T47D (cell line): ENCODE results near the gene KIF17.
A peak's percentile ranks its signal among the peaks of the same experiment; 100 is the strongest.
"Not testable (repeated sequence)": the region's sequence is repeated elsewhere in the genome, so short reads cannot be mapped to it uniquely, and the experiment has no call there.

ENCODE experiments used
- DNase-seq, 2 experiments: peaks; one replicate each; pipeline versions ENCODE4 v3.0.0 to v3.0.0-alpha.2; 2011 to 2012; ENCODE audit warnings: low read depth in 1 of 2, low spot score in 1 of 2
- JUND ChIP-seq: IDR thresholded peaks from 2 replicates; pipeline ENCODE4 v1.6.1; 2012; ENCODE audit warnings: low read depth
- in situ Hi-C: cut with HindIII; loops from 2 replicates; pipeline ENCODE4 v1.10.0; 2016; ENCODE audit warnings: low sequenced_read_pairs, low pct_unique_long_range_greater_than_20kb

Gene KIF17

DNA sequence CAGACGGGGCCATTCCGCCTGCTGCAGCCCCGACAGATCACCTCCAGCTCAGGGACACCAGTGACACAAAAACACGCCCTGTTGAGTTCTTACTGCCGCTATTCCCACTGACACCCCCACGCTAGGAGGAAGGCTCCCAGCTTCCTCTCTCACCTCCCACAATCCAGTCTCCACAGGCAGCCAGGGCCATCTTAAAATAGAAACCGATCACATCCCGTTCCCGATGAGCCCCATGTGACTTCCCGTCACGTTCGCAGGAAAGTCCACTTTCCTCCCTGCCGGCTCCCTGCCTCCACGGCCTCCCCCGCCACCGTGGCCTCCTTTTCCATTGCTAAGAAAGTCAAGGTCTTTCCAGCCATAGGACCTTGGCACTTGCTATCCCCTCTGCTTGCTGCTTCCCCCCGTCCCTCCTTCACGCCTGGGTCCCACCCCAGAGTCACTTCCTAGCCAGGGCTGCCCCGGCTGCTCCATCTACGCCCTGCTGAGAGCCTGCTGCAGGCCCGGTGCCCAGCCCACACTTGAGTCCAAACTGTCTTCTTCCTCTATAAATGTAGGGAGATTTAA is 32.6 kb downstream of the KIF17 start:
- no peak for TF ChIP-seq JUND
- in situ Hi-C loops: no loop called here
- no peak for DNase-seq

DNA sequence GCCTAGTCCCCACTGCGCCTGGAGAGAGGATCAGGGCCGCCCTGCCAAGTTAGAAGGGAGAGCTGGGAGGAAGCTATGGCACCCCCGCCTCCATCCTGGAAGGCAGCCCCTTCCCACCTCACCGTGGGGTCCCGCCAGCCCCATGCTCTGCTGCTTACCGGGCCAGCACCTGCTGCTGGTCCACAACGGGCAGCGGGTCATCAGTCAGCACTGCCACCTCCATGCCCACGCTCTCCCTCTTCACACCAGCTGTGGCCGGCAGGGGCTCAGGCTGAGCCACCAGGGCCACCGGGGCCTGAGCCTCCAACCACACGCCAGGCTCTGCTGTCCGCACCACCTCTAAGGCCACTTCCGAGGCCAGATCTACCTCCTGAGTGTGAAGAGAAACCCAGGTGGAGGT is 33.2 kb downstream of the KIF17 start:
- TF ChIP-seq JUND: no peak
- in situ Hi-C loops: no loop called here
- DNase-seq: no peak

DNA sequence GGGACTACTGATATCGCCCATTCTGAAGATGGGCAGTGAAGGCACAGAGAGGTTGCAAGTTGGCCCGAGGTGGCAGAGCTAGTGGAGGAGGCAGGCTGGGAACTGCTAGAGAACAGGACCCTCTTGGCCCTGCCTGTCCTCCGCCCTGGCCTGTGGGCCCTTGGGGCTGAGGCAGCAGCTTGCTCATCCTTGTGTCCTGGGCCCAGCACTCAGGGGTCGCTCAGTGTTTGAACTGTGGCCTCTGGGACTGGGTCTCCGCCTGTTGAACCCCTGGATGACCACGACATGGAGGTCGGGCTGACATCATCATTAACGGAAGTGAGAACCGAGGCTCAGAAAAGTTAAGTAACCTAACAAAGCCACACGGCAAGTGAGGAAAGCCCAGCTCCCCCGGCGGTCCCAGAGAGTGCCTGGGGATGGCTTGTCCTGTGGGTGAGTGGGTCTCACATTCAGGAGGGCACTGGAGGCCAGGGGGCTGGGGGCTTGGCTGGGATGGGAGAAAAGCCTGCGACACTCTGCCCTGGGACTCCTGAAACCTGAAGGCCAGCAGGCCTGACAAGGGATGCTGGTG is 33.7 kb downstream of the KIF17 start:
- no peak for TF ChIP-seq JUND
- no peak for DNase-seq
- in situ Hi-C loops: no loop called here

DNA sequence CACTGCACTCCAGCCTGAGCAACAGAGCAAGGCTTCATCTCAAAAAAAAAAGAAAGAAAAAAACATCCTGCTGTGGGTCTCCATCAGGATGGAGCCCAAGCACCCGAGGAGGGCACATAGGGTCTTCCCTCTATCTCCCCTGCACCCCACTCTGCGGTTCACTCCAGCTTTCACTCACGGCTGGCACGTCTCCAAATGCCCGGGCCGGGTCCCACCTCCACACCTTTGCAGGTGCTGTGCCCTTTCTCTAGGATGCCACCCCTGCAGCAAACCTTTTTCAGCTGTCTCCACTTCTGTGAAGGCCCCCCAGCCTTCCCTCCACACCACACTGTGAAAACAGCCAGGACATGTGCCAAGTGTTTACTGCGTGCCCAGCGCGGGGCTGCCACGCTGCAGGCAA is 34.2 kb downstream of the KIF17 start:
- DNase-seq: no peak
- in situ Hi-C loops: no loop called here
- TF ChIP-seq JUND: no peak

DNA sequence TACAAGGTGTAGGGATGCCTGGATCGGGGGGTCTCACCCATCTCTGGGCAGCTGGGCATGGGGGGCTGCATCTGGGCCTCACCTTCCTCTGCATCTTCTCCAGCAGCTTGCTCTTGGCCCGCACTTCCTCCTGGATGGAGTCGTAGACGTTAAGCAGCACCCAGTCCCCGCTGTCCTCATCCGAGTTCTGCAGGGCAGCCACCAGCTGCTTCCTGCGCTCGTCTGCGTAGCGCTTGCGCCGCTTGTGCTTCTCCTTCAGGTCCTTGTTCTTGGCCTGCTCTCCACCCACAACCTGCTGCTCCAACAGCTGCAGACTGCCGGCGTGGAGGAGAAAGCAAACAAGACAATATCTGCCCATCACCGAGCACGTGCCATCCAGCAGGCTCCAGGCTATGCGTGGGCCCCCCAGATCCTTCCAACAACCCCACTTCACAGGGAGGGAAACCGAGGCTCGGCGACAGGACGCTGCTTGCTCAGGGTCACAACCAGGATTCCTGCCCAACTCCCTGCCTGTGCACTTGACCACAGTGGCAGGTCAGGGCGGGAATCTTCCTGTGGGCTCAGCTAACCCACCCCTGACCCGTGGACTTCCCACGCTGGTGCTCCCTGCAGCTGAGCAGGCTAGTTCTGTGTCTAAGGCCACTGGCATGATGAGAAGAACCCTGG is 35.1 kb downstream of the KIF17 start:
- no peak for DNase-seq
- no peak for TF ChIP-seq JUND
- in situ Hi-C loops: no loop called here

DNA sequence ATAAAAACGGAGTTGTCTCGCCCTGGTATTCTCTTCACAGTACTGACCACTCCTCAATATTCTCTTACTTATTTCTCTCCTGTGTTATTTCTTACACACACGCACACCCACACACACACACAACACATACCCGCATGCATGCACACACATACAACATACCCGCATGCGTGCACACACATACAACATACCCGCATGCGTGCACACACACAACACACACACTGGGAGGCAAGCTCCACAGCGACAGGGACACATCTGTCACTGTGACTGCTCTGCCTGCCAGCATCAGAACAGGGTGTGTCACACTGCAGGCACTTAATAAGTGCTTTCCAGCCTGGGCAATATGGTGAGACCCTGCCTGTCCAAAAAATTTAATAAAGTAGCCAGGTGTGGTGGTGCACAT is 35.8 kb downstream of the KIF17 start:
- no peak for DNase-seq
- in situ Hi-C loops: no loop called here
- no peak for TF ChIP-seq JUND

DNA sequence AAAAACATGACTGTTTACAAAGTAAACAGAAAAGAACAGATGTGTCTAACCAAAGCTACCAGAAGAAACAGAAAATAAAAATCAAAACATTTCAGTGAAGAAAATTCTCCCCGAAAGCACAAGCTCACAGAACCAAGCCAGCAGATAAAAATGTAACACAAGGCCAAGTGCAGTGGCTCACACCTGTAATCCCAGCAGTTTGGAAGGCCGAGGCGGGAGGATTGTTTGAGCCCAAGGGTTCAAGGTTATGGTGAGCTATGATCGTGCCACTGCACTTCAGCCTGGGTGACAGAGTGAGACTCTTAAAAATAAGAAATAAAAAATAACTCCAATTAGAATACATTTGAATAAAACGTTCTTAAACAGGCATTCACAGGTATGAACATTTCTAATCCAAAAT is 37.5 kb downstream of the KIF17 start:
- in situ Hi-C loops: no loop called here
- no peak for TF ChIP-seq JUND
- DNase-seq: no peak

DNA sequence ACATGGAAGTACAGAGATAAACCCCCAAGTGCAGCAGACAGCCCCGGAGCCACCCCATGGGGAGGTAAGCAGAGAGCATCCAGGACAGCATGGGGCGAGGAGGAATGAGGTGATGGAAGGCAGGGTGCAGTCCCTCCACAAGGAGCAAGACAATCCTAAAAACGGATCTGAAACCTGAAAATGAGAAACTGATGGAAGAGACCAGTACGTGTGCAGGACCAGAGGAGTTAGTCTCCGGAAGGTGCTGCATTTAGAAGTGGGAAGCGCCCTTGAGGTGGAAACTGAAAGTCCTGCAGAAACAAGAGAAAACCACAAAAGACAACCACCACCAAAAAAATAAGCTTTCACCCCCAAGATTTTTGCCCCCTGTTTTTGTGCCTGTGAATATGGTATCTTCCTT is 39.2 kb downstream of the KIF17 start:
- DNase-seq: no peak
- in situ Hi-C loops: no loop called here
- TF ChIP-seq JUND: no peak

DNA sequence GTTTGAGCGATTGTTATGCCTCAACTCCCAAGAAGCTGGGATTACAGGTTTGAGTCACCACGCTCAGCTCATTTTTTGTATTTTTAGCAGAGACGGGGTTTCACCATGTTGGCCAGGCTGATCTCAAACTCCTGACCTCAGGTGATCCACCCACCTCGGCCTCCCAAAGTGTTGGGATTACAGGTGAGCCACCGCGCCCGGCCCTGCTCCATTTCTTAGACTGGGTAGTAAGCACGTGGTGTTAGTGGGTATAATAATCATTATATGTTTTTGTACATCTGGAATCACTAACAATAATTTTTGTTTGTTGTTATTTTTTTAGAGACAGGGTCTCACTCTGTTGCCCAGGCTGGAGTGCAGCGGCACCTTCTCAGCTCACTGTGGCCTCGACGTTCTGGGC is 44.2 kb downstream of the KIF17 start:
- in situ Hi-C loops, DNase-seq: not testable (repeated sequence)

DNA sequence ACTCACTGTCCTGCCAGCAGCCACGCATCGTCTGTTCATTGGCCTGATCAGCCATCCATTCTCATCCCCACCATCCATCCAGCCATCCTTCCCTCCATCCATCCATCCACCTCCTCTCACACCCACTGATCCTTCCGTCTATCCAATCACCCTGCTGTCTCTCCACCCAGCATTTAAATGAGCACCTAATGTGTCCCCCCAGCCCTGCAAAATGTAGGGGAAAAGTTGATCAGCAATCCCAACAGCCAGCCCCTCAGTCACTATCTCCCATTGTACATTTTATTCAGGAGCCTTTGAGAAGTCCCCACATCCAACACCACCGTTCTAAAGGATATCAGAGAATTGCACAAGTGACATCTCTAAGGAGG is 45.6 kb downstream of the KIF17 start:
- in situ Hi-C loops: no loop called here
- DNase-seq: no peak
- TF ChIP-seq JUND: no peak

DNA sequence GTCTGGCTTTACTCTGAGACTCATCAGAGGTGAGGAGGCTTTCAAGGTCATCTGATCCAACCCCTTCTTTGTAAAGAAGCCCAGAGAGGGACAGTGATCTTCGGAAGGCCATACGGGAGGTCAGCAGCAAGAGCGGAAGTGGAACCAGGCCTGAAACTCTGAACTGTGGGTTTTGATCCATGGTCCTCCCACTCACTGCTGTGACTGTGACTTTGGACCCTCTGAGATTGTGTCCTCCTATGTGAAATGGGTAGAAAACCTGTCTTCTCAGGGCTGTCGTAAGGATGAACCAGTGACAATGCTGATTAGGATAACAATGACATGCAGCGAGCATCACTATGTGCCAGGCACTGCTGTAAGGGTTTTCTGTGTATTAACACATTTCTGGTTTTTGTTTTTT is 46.9 kb downstream of the KIF17 start:
- no peak for DNase-seq
- in situ Hi-C loops: no loop called here
- no peak for TF ChIP-seq JUND

DNA sequence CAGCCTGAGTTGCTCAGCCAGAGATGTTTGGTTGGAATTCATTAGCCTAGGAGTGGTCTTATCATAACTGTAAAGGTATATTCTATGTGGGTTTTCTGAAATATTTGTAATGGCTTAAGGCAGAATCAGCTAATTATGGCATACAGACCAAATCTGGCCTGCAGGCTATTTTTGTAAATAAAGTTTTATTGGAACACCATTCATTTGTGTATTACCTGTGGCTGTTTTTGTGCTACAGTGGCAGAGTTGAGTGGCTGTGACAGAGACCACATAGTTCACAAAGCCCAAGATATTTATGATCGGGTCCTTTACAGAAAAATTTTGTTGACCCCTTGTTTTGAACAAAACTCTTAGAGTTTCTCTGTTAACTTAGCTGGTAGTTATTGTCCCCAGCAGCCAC is 49.2 kb downstream of the KIF17 start:
- no peak for DNase-seq
- no peak for TF ChIP-seq JUND
- in situ Hi-C loops: no loop called here

DNA sequence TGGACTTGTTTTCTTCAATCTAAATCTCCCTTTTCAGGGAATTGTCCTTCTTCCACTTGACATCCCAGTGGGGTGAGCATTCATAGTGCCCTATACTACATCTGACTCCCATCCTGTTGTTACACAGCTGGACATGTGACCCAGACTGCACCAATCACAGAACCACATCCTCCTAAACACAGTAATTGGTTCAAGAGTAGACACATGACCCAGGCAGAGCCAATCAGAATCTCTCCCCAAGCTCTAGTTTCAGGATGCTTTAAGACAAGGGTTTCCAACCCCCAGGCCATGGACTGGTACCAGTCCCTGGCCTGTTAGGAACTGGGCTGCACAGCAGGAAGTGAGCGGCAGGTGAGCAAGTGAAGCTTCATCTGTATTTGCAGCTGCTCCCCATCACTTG is 51.0 kb downstream of the KIF17 start:
- in situ Hi-C loops: no loop called here
- DNase-seq: peak in 1 of 2 experiments; percentile 50
- TF ChIP-seq JUND: no peak

DNA sequence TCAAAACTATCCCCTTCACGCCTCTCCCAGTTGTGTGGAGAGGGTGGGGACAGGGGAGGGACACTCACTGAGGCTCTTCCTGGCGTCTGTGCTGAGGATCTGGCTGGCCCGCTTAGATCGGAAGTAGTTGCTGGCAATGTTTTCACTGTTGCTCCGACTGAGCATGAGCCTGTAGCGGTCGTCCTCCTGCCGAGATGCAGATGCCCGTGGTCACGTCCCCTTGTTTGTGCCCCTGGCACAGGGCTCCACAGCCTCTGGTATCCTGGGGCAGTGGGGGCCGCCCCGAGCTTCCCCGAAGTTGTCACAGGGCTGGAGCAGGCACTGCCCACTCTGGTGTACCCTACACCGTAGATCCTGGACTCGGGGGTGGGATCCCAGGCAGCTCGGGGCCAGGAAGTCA is 51.7 kb downstream of the KIF17 start:
- in situ Hi-C loops: no loop called here
- DNase-seq: no peak
- TF ChIP-seq JUND: no peak
